Activated T-cell treated with anti-CD3 and anti-CD28 coated beads, Interleukin-2, amount 50 U/mL, for 1 hour (primary cell): ENCODE data around the gene EIF3L.
"Not testable (repeated sequence)": the region's sequence is repeated elsewhere in the genome, so short reads cannot be mapped to it uniquely, and the experiment has no call there.

Experiments
- DNase-seq: peaks from one replicate; pipeline ENCODE4 v3.0.0-alpha.2; 2020

EIF3L gene

DNA sequence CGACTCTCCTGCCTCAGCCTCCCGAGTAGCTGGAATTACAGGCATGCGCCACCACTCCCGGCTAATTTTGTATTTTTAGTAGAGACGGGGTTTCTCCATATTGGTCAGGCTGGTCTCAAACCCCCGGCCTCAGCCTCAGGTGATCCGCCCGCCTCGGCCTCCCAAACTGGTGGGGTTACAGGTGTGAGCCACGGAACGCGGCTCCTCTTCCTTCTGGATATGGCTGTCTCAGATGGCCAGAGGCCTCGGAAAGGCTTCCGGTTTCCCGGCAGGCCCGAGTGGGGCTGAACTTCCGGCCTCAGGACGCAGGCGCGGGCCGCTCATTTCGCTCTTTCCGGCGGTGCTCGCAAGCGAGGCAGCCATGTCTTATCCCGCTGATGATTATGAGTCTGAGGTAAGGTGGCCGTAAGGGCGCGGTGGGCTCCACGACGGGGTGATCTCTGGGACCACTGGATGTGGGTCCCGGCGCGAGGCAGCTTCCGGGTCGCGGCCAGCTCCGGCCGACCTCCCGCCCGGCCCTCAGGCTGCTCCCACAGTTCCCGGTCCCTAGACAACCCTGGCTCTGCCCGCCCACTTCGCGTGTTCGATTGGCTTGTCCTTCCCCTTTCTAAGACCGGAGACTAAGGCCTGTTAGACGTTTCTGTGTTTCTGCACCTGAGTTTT, at the start of gene EIF3L:
EIF3L (plus strand) TSS at position 331 of the 663 bp plus-strand sequence; CDS start at position 362, 31 bp downstream.
- peak; percentile 86 for DNase-seq

- not testable (repeated sequence) for DNase-seq
Measured at GRCh38 chr22:37799979-37800378, 49.2 kb upstream of the EIF3L start.

GRCh38 chr22:37801946-37802309, 47.3 kb upstream of the EIF3L start:
- no peak for DNase-seq

DNA sequence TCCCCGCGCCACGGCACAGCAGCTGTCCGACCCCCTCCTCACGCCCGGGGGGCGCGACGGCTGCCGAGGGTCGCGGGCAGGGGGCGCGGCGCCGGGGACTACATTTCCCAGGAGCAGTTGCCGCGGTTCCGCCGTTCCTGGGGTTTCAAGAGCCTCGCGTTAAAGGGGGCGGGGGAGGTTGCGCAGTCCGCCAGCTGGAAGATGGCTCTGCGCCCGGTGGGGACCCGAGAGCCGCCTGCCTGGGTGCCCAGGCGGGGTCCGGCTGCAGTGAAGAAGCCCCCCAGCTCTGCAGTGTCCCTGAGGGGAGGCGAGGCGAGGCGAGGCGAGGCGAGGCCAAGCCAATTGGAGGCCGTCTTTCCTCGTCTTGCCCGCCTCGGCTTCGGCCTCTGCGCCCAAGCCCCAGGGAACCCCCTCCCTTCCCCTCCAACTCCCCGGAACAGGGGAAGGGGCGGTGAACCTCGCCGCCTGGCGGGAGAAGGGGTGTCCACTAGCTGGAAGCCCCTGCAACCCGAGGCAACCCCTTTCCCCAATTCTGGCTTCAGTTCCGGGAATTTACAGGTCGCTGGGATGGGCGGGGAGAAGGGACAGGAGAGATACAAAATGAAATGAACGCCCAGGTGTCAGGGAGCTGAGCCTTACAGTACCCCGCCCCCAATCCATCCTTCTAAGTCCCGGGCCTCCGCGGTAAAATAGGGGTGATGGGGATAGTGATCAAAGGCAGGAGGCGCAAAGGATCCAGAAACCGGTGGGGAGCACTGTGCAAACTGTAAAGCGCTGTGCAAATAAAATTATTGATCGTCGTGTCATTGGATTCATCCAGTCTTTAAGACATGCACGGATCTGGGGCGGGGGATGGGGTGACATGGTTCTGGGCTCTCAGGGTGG, 46.7 kb upstream of the EIF3L start:
- DNase-seq: no peak

GRCh38 chr22:37803195-37803638, 46.0 kb upstream of the EIF3L start:
- no peak for DNase-seq

DNA sequence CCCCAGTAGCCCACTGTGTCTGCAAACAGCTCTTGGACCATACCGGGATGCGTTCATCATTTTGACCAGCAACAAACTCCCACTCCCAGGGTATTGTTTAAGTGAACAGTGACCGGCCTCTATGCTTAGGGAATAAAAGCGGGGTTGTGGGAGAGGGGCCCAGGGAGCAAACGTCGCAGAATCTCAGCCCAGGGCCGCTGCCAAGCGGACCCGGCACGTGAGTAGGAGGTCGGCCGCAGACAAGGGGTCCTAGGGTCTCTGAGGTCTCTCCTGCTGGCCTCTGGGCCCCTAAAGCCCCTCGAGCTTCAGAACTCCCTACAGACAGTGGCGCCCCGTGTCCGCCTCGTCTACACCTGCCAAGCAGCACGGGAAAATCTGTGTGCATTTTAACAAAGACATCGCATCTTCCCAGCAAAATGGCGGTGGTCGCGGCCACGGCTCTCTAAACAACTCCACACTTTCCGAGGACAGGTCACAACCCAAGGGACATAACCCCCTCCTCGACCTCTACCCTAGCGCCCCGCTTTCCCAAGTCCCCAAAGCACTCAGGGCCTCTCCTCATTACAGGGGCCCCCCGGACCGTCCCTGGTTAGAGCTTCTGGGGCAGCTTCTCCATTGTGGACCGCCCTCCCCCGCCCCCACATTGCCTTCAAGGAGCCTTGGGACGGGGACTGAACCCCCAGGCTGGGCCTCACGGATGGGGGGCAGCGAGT, 45.4 kb upstream of the EIF3L start:
- DNase-seq: no peak

GRCh38 chr22:37804352-37804880, 44.8 kb upstream of the EIF3L start:
- no peak for DNase-seq

- peak; percentile 71 for DNase-seq
Measured at GRCh38 chr22:37804881-37805809, 44.1 kb upstream of the EIF3L start.

DNA sequence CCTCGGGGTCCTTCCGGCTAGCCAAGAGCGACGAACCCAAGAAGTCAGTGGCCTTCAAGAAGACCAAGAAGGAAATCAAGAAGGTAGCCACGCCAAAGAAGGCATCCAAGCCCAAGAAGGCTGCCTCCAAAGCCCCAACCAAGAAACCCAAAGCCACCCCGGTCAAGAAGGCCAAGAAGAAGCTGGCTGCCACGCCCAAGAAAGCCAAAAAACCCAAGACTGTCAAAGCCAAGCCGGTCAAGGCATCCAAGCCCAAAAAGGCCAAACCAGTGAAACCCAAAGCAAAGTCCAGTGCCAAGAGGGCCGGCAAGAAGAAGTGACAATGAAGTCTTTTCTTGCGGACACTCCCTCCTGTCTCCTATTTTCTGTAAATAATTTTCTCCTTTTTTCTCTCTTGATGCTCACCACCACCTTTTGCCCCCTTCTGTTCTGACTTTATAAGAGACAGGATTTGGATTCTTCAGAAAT, 43.4 kb upstream of the EIF3L start:
- DNase-seq: no peak

DNA sequence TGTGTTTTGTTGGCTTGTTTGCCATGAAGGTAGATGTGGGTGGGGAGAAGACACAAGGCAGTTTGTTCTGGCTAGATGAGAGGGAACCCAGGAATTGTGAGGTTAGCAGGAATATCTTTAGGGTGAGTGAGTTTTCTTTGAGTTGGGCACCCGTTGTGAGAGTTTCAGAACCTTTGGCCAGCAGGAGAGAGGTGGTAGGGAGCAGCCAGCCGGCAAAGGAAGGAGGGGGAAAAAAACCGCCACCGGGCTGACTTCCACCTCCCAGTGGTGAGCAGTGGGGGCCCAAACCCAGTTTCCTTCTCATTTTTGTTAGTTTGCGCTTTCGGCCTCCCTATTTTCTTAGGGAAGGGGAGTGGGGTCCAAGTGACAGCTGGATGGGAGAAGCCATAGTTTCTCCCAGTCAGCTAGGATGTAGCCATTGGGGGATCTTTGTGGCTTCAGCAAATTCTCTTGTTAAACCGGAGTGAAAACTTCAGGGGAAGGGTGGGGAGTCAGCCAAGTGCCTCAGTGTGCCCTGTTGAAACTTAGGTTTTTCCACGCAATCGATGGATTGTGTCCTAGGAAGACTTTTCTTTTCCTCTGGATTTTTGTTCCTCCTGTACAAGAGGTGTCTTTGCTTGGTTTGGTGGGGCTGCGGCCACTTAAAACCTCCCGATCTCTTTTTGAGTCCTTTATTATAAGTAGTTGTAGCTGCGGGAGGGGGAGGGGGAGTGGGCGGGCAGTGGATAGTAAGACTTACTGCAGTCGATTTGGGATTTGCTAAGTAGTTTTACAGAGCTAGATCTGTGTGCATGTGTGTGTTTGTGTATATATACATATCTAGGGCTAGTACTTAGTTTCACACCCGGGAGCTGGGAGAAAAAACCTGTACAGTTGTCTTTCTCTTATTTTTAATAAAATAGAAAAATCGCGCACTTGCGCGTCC, 42.5 kb upstream of the EIF3L start:
- no peak for DNase-seq

GRCh38 chr22:37807410-37808293, 41.6 kb upstream of the EIF3L start, which contains the start of gene GCAT:
TSS of gene GCAT (plus strand) at chr22:37807934. CDS start at chr22:37807968, 34 bp downstream.
- DNase-seq: peak; percentile 81

GRCh38 chr22:37808294-37808657, 40.9 kb upstream of the EIF3L start:
- DNase-seq: no peak

DNA sequence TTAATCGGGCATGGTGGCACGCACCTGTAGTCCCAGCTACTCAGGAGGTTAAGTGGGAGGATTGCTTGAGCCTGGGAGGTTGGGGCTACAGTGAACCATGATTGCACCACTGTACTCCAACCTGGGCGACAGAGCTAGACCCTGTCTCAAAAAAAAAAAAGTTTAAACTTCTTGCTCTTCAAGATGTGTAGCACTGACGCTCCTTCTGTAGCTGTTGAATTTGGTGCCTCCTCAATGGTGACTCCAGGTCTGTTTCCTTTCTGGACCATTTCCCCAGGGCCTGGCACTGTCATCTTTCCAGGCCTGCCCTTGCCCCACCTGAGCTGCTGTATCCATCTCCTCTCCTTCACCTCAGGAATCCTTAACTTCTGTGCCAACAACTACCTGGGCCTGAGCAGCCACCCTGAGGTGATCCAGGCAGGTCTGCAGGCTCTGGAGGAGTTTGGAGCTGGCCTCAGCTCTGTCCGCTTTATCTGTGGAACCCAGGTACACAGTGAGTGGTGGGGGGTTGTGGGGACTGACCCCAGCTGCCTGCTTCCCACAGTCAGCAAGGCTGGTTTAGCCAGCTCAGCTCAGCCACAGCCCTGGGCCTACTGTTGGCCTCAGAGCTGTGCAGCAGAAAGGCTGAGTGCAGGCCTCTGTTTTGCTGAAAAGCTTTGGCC, 39.4 kb upstream of the EIF3L start:
- DNase-seq: no peak

DNA sequence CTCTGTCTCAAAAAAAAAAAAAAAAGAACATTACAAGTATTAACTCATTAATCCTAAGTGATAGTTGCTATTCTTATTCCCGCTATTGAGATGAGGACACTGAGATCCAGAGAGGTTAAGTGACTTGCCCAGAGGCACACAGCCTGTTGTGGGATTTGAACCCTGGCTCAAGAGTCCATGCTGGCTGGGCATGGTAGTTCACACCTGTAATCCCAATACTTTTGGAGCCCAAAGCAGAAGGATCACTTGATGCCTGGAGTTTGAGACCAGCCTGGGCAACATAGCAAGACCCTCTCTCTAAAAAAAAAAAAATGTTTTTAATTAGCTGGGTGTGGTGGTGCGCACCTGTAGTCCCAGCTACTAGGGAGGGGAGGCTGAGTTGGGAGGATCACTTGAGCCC, 37.4 kb upstream of the EIF3L start:
- no peak for DNase-seq

GRCh38 chr22:37812869-37813678, 36.1 kb upstream of the EIF3L start:
- no peak for DNase-seq

DNA sequence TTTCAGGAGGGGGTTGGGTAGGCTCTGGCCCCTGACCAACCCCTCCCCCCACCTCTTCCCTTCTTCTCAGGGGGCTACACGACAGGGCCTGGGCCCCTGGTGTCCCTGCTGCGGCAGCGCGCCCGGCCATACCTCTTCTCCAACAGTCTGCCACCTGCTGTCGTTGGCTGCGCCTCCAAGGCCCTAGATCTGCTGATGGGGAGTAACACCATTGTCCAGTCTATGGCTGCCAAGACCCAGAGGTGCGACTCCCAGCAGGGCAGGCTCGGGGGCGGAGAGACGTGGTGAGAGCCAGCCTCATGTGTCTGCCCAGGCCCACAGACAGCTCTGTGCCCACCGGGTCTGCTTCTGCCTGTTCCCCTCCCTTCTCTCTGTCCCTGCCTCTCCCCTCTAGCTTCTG, 33.6 kb upstream of the EIF3L start:
- no peak for DNase-seq

DNA sequence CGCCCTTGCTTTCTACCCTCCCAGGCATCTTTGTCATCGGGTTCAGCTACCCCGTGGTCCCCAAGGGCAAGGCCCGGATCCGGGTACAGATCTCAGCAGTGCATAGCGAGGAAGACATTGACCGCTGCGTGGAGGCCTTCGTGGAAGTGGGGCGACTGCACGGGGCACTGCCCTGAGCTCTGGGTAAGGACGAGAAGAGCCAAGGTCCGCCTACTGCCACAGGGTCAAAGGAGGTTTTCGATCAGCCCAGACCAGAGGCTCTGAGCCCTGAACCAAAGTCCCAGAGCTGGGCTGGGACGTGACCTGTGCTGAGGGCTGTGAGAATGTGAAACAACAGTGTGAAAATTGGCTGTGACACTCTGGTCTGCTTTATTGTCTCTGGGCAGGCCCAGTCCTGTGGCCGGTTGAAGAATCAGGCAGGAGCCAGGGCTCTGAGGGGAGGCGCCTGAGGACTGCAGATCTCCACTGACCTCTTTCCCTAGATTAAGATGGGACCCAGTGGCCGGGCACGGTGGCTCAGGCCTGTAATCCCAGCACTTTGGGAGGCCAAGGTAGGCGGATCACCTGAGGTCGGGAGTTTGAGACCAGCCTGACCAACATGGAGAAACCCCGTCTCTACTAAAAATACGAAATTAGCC, 32.6 kb upstream of the EIF3L start:
- DNase-seq: no peak
